K562 (cell line): Measurements from ENCODE around the gene DAGLB. TPM values are rescaled to one million over a fixed set of nuclear protein-coding genes. Genes with fewer than 3 reads are reported as not detected.

Source experiments
- ATAC-seq: fragments of 200-7000 bp; cut with Tn5 transposase; 3 replicates; pipeline ENCODE4 v1.9.1; 2020; ENCODE audit warnings: moderate library complexity
- BruUV-seq: library from RNA; stranded (reverse); fragments of 400-500 nt; replicated peaks from 2 replicates; lab custom pipeline; 2021; lab: Mats Ljungman, UMichigan
- CTCF ChIA-PET: fragments of 300-600 bp; formaldehyde crosslinking; extraction: SDS; loops from one replicate; lab custom pipeline; 2021; ENCODE audit warnings: low intra/inter-chr PET ratio; lab: Yijun Ruan, JAX
- POLR2A ChIA-PET: fragments of 300-600, 350-650 bp; sonication (Branson Sonifier 250); formaldehyde crosslinking; extraction: SDS; loops from one replicate; lab custom pipeline; 2021; ENCODE audit warnings: antibody characterized with exemption, inconsistent platforms; lab: Yijun Ruan, JAX
- DNase-seq, 4 experiments: peaks; one replicate each; pipeline versions ENCODE4 v3.0.0 to v3.0.0-alpha.2; 2011 to 2018; ENCODE audit warnings: low spot score in 3 of 4, mixed read lengths in 3 of 4; ENCODE audit errors: extremely low read depth in 1 of 4
- FAIRE-seq: peaks from 2 replicates; lab custom pipeline; 2011; peaks lifted over from hg19 to GRCh38; lab: Jason Lieb, UNC
- H2AFZ ChIP-seq: 2 replicates; pipeline ENCODE4 v1.6.0; 2011; ENCODE audit warnings: low read depth, low read length, control low read depth, inconsistent platforms
- H3K27ac ChIP-seq: fragments of 200-600 bp; 3 replicates; pipeline ENCODE4 v1.8.0; 2011; ENCODE audit warnings: low read depth, mild to moderate bottlenecking, control low read depth, inconsistent platforms, low read length, moderate library complexity, mixed read lengths; ENCODE audit errors: extremely low read depth
- H3K27me3 ChIP-seq, 2 experiments: fragments of 300-600 bp in 1 of 2; 2 replicates in 1 of 2; 3 replicates in 1 of 2; pipeline versions ENCODE4 v1.6.0 to v1.8.0; 2011; ENCODE audit warnings: inconsistent platforms in 2 of 2, low read length in 2 of 2, mild to moderate bottlenecking in 1 of 2, mixed read lengths in 1 of 2, moderate library complexity in 1 of 2; ENCODE audit not compliant: control insufficient read depth in 2 of 2, insufficient read depth in 2 of 2
- H3K36me3 ChIP-seq: fragments of 300-600 bp; 3 replicates; pipeline ENCODE4 v1.8.0; 2011; ENCODE audit warnings: mild to moderate bottlenecking, low read length, inconsistent platforms; ENCODE audit not compliant: control insufficient read depth, insufficient read depth
- H3K4me1 ChIP-seq, 2 experiments: fragments of 200-600 bp in 1 of 2; replicated peaks in 1 of 2; 2 replicates in 1 of 2; 3 replicates in 1 of 2; pipeline versions ENCODE4 v1.5.1 to v1.8.0; 2011; ENCODE audit warnings: inconsistent platforms in 2 of 2, low read length in 2 of 2, mild to moderate bottlenecking in 1 of 2, mixed read lengths in 1 of 2, moderate library complexity in 1 of 2; ENCODE audit not compliant: control insufficient read depth in 2 of 2, insufficient read depth in 2 of 2
- H3K4me2 ChIP-seq: 2 replicates; pipeline ENCODE4 v1.6.1; 2011; ENCODE audit warnings: low read length, control low read depth, inconsistent platforms, mixed read lengths; ENCODE audit not compliant: insufficient read depth
- H3K4me3 ChIP-seq: fragments of 200-600 bp; sonication (generic), shearing (Covaris generic); 2 replicates; pipeline ENCODE4 v1.5.1; 2016; ENCODE audit warnings: control low read depth, inconsistent platforms
- H3K79me2 ChIP-seq: fragments of 200-600 bp; 3 replicates; pipeline ENCODE4 v1.8.0; 2011; ENCODE audit warnings: low read length, inconsistent platforms; ENCODE audit not compliant: control insufficient read depth, insufficient read depth
- H3K9ac ChIP-seq, 2 experiments: 2 replicates each; pipeline versions ENCODE4 v1.6.0 to v1.6.1; 2011; ENCODE audit warnings: low read depth in 2 of 2, low read length in 2 of 2, control low read depth in 1 of 2, inconsistent platforms in 1 of 2, mild to moderate bottlenecking in 1 of 2, mixed read lengths in 1 of 2; ENCODE audit not compliant: insufficient read depth in 1 of 2
- H3K9me1 ChIP-seq: one replicate; pipeline ENCODE4 v1.6.0; 2011; ENCODE audit warnings: inconsistent platforms, mild to moderate bottlenecking, low read length, moderate library complexity; ENCODE audit not compliant: control insufficient read depth, insufficient read depth
- H3K9me3 ChIP-seq: replicated peaks from 2 replicates; pipeline ENCODE4 v1.5.1; 2011; ENCODE audit warnings: low read depth, low read length, inconsistent platforms; ENCODE audit not compliant: control insufficient read depth, insufficient read depth
- H4K20me1 ChIP-seq: replicated peaks from 2 replicates; pipeline ENCODE4 v1.6.1; 2011; ENCODE audit warnings: low read length, inconsistent platforms, mixed read lengths; ENCODE audit not compliant: control insufficient read depth, insufficient read depth
- CREB3 ChIP-seq: fragments of 450-650 bp; conservative IDR thresholded peaks from 2 replicates; pipeline ENCODE4 v1.6.1; 2016; ENCODE audit warnings: missing genetic modification characterization, low read depth, mild to moderate bottlenecking, missing compliant biosample characterization, moderate library complexity
- RBM34 ChIP-seq: fragments of 200-400 bp; formaldehyde crosslinking; IDR thresholded peaks from 2 replicates; pipeline ENCODE4 v1.6.1; 2018; ENCODE audit warnings: low read length, borderline replicate concordance; ENCODE audit not compliant: insufficient read depth
- TFE3 ChIP-seq: fragments of 450-650 bp; formaldehyde crosslinking; IDR thresholded peaks from 2 replicates; pipeline ENCODE4 v1.4.0; 2020; ENCODE audit warnings: mild to moderate bottlenecking, mixed read lengths
- ZBTB33 ChIP-seq: sonication (generic); formaldehyde crosslinking; IDR thresholded peaks from 2 replicates; pipeline ENCODE4 v1.8.1; 2023; ENCODE audit warnings: mild to moderate bottlenecking, missing genetic modification reagents
- ZNF766 ChIP-seq: fragments of 200-800 bp; sonication (Bioruptor generic); conservative IDR thresholded peaks from 2 replicates; pipeline ENCODE4 v1.6.1; 2016; ENCODE audit warnings: missing genetic modification characterization, missing compliant biosample characterization
- WGBS: fragments of 100-300 bp; shearing (Covaris generic); methylation state at CpG from one replicate; pipeline ENCODE4 v1.1.6; 2016; ENCODE audit warnings: low coverage, mixed read lengths; ENCODE audit not compliant: insufficient coverage; ENCODE audit errors: missing lambda C conversion rate; 5-methylcytosine and 5-hydroxymethylcytosine counted together
- in situ Hi-C: fragments of 300-500 bp; cut with MboI; formaldehyde crosslinking; loops from 4 replicates; pipeline ENCODE4 v1.15.0; 2018; ENCODE audit warnings: inconsistent platforms, mixed read lengths
- intact Hi-C: fragments of 100-400 bp; cut with micrococcal nuclease; formaldehyde crosslinking; loops from 2 replicates; pipeline ENCODE4 v1.14.2; 2022
- polyA plus RNA-seq, 8 experiments: library from polyadenylated mRNA; depleted of rRNA in 4 of 8; stranded (reverse) in 5 of 8; unstranded in 3 of 8; fragments of >200 nt; fragmentation: Nextera tagmentation in 2 of 8; fragmentation: Illumina TruSeq in 1 of 8; extraction: Ambion mirVana in 2 of 8; extraction: Trizol in 1 of 8; gene quantifications; 2 replicates each; pipeline versions ENCODE4 v1.2.1 to v1.2.3, GENCODE V29; 2011 to 2014; ENCODE audit warnings: inconsistent platforms in 1 of 8, missing spikeins in 1 of 8
- total RNA-seq, 7 experiments: library from RNA; depleted of rRNA in 6 of 7; stranded (reverse); fragments of >200 nt in 6 of 7; fragmentation: Illumina TruSeq in 2 of 7; extraction: Trizol in 2 of 7; gene quantifications; 2 replicates each; pipeline versions ENCODE4 v1.2.1 to v1.2.3, GENCODE V29; 2011 to 2021; ENCODE audit warnings: low replicate concordance in 1 of 7

Gene DAGLB
- total and polyA plus RNA-seq, 9 of the 15 experiments (the other 6 are each of a cell fraction or from before 2014, with no cell fraction given) = 0.92 to 16.4 (median 9.3) TPM

- ATAC-seq (no peak), DNase-seq (no peak), FAIRE-seq (no peak)
- Histone ChIP-seq H3K27me3 (peaks cover 0 to 8% of the 10 kb centered on the region in 2 experiments; a peak in 1 of 5 replicates), H3K9me3 (0 out of 2 replicates have a peak, but pooled peaks cover 3% of the 10 kb centered on the region), H4K20me1 (peaks cover 5% of the 10 kb centered on the region), H3K79me2 (peaks cover 25% of the 10 kb centered on the region), H3K27ac (no peak overlapping the region), H3K9ac (no peak overlapping the region), H3K4me3 (no peak overlapping the region), H3K4me1 (peaks cover 11 to 16% of the 10 kb centered on the region in 2 experiments; a peak in 4 of 5 replicates), H3K4me2 (no peak overlapping the region), H2AFZ (no peak overlapping the region), H3K9me1 (no peaks in the 10 kb centered on the region), H3K36me3 (peaks cover 7% of the 10 kb centered on the region)
- POLR2A ChIA-PET = no interaction called here
- TF ChIP-seq ZNF766 (no peak), CREB3 (tag) (no peak), TFE3 (CRISPR knock-in tag) (no peak), ZBTB33 (CRISPR knock-in tag) (peak; percentile 61; the same call in 1 of the 2 replicates), RBM34 (no peak)
- 44% methylated on average over 19 of the region's 19 CpGs for WGBS
- CTCF ChIA-PET = no interaction called here
- in situ Hi-C loops (no loop called here), intact Hi-C loops (no loop called here)
- BruUV-seq = no TSS peak
Observed at GRCh38 chr7:6486438-6487183, 38.9 kb upstream of the DAGLB start.
